ENCODE data around the gene CPT1A.

- TF ChIP-seq CTCF (IDR thresholded peaks at IDR 0.05) = no peak
- TF ChIP-seq TAF1 (IDR thresholded peaks at IDR 0.05; ENCODE audit: borderline replicate concordance, low read depth, low read length) = no peak
- no peak for TF ChIP-seq YY1 (IDR thresholded peaks at IDR 0.05; ENCODE audit: low read depth)
- TF ChIP-seq GABPA (IDR thresholded peaks at IDR 0.05; ENCODE audit: low read depth) = no peak
- no peak for TF ChIP-seq REST (IDR thresholded peaks at IDR 0.05; ENCODE audit: low read depth, low read length)
- TF ChIP-seq EZH2phosphoT487 (IDR thresholded peaks at IDR 0.05; ENCODE audit: borderline replicate concordance, low read depth) = no peak
- no peak for TF ChIP-seq JUND (IDR thresholded peaks at IDR 0.05)
- TF ChIP-seq RXRA (IDR thresholded peaks at IDR 0.05; ENCODE audit: borderline replicate concordance, low read depth) = no peak
- no peak for TF ChIP-seq CHD2 (IDR thresholded peaks at IDR 0.05; ENCODE audit: low read length, partially characterized antibody)
- no peak for TF ChIP-seq EP300 (IDR thresholded peaks at IDR 0.05; ENCODE audit: borderline replicate concordance in 1 of 2, low read depth in 1 of 2, low read length in 1 of 2)
- no peak for TF ChIP-seq IRF3 (IDR thresholded peaks at IDR 0.05; ENCODE audit: low read depth, low read length)
- no peak for TF ChIP-seq POLR2AphosphoS5 (IDR thresholded peaks at IDR 0.05; ENCODE audit: low read depth, low read length)
These were observed 36.9 kb downstream of the CPT1A start for GRCh38 chr11:68804786-68805185.

All from SK-N-SH (cell line).